NCI-H1048 (cell line): Measurements from ENCODE around the gene GTPBP4.
"Not testable (repeated sequence)": the region's sequence is repeated elsewhere in the genome, so short reads cannot be mapped to it uniquely, and the experiment has no call there.

ENCODE experiments used
- DNase-seq: peaks from one replicate; lab custom pipeline; 2025; lab: John Stamatoyannopoulos, UW

Gene GTPBP4

DNA sequence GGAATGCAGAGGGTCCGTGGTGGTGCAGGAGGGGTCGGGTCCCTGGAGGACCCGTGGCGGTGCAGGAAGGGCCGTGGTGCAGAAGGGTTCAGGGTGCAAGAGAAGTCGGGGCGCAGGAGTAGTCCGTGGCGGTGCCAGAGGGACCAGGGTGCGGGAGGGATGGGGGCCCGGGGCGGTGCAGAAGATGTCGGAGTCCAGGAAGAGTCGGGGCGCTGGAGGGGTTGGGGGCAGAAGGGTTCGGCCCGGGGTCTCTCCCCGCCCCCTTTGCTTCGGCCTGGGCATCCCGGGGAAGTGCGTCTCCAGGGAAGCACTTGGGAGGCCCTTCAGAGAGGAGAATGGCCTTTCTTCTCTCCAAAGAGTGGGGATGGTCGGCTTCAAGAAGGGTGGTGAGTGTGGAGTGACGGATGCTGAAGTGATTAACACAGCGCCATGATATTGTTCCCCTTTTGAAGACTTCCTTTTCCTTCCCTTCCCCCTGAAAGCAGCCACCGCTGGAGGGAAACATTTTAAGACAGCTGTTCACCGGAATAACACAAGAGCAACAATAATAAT is 68.9 kb downstream of the GTPBP4 start:
- DNase-seq: no peak

DNA sequence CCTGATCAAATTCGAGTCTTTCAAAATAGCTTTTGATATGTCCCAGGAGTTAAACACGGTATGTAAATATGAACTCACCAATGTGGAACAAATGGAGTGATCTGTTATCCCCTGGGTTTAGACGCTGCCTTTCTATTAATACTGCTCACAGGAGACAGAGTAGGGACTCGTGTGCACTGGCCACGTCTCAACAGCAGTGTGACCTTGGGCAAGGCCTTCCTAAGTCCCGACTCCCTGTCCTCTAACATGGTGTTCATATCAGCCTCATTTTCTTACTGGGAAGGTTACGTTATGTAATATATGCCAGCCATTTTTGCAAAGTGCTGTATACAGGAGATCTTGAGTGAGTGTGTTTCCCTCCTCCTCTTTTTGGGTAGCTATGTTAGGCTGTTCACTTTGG is 69.8 kb downstream of the GTPBP4 start:
- no peak for DNase-seq

DNA sequence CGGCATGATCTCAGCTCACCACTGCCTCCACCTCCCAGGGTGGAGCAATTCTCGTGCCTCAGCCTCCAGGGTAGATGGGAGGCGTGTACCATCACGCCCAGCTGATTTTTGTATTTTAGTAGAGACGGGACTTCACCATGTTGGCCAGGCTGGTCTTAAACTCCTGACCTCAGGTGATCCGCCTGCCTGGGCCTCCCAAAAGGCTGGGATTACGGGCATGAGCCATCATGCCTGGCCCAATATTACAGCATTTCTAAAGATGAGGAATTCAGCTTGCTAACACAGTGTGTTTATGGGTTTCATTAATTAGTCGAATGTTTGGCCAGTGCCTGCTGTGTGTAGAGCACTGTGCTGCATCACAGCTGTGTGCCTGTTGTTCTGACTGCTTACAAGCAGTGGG is 71.7 kb downstream of the GTPBP4 start:
- no peak for DNase-seq

DNA sequence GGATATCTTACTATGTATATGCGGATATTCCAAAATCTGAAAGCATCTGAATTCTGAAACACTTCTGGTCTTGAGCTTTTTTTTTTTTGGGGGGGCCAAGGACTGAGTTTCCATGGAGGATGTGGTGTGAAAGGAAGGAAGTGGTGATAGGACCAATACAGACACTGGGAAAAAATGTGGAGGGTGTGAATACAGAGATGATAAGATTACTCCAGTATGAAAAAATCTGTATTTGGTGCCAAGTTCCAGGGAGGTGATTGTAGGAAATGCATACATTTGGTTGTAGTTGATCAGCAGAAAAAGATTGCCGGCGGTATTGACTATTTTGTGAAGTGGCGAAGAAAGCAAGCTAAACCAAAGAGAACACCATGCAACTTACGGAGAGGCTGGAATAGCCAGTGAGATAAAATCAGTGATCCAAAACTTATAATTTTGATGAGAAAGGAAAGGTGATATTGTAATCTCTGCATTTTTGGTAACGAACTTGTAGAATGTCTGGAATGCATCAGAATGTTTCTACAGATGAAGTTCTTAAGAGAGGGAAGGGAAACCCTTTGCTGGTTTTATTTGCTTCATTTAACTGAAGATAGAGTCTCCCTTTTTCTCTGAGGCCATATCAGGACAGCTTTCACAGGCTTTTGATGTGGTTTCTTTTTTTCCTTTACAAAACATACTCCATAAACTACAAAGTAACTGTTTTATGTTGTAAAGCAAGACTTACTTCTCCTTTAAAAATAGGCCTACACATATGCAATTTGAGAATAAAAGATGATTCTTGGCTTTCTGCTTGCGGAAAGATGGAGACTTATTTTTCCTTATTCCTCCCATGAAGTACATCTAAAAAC is 73.9 kb downstream of the GTPBP4 start:
- no peak for DNase-seq

DNA sequence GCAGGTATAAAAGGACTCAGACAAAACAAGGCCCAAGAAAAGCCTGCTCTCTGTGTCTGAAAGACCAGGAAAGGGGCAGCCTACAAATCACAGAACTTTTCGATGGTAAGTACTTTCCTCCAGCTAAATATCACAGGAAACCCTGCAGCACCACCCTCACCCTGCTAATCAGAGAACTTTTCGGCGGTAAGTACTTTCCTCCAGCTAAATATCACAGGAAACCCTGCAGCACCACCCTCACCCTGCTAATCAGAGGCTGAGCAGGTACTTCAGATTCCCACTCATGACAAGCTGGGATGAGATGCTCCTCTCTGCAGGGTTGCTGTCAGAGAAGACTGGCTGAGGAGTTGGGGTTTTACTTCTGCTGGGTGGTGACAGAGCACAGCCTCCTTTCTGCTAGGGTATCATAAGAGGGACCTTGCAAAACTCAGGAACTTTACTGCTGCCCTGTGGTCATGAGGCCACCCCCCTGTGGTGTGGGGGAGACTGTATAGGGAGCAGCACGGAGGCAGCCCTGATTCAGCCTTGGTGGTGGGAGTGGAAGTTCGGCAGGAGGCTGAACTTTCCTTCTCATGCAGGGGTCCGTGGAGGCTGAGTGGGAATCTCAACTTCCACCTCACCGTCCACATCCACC is 75.1 kb downstream of the GTPBP4 start:
- DNase-seq: no peak

DNA sequence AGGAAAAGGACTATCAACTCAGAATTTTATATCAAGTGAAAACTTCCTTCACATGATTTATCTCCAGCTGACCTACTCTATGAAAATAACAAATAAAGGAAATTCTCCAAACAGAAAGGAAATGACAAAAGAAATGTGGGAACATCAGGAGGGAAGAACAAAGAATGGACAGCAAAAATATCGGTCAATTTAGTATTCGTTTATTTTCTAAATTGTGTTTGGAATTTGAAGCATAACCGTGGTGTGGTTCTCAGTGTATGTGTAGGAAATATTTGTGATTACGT is 76.7 kb downstream of the GTPBP4 start:
- no peak for DNase-seq

DNA sequence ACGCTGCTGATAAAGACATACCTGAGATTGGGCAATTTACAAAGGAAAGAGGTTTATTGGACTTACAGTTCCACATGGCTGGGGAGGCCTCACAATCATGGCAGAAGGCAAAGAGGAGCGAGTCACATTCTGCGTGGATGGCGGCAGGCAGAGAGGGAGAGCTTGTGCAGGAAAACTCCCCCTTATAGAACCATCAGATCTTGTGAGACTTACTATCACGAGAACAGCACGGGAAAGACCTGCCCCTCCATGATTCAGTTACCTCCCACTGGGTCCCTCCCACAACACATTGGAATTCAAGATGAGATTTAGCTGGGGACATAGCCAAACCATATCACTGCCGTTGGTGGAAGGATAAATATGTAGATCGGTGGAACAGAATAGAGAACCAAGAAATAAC is 78.5 kb downstream of the GTPBP4 start:
- not testable (repeated sequence) for DNase-seq

DNA sequence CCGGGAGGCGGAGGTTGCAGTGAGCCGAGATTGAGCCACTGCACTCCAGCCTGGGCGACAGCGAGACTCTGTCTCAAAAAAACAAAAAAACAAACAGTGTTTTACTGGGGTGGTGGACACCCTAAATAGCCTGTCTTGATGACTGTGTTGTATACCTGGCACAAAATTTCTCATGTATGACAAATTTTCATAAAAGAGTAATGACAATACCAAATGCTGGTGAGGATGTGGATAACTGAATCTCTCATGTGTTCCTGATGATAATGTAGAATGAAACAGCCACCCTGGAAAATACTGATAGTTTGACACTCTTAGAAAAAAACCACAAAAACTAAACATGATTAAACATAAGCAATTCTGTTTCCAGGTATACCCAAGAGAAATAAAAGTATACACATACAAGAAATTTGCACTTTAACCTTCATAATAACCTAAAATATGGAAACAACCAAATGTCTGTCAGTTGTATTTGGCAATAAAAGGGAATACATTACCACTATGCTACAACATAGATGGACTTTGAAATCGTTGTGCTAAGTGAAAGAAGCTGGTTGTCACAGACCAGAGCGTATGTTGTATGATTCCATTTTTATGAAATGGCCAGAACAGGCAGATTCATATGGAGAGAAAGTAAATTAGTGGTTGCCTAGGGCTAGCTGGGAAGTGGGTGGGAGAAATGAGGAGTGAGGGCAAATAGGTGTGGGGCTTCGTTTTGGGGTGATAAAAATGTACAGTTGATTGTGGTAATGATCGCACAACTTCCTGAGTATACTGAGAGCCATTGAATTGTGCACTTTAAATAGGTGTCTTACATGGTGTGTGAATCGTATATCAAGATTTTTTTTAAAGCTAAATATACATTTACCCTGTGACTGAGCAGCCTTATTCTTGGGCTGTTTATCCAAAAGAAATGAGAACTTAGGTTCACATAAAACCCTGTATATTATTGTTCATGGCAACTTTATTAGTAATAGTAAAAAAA is 80.4 kb downstream of the GTPBP4 start:
- no peak for DNase-seq
